Measurements from ENCODE around the gene GMIP. TPM values are rescaled to one million over a fixed set of nuclear protein-coding genes. Genes with fewer than 3 reads are reported as not detected.

The GMIP gene
- total and polyA plus RNA-seq, 2 experiments from 2014 or later, result 5.1 to 22.1 TPM

DNA sequence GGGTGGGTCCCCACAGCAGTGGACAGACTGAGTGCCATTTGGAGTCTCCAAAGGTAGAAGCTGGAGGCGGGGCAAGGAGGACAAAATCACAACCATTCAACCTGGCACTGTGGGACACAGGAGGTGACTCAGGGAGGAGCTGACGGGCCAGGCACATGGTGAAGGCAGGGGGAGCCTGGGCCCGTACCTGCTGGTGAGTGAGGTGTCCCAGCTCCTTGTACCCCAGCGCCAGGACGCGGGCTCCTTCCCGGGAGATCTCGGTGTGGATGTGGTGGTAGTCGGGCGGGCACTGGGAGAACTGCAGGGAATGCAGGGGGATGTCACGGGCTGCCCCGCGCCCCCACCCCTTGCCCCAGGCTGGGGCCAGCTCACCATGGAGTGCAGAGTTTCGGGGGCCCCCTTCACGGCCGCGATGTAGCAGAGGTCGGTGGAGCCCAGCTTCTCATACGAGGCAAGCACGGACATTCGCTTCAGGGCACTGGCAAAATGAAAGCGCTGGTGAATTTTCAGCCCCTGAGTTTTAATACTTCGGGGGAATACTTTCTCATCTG, 10.2 kb upstream of the GMIP start:
- H3K36me3 ChIP-seq (ENCODE audit: insufficient read depth), result peaks cover 23% of the 10 kb centered on the region; the same call in 1 of the 2 replicates
- Mint-ChIP-seq H3K4me3 (no peak overlapping the region; the same call in 2 of the 3 replicates), H3K36me3 (ENCODE audit: low read depth) (peaks cover 82% of the 10 kb centered on the region)

More for the DNA sequence above, 10.2 kb upstream of the GMIP start:
- no peak overlapping the region for H2AFZ ChIP-seq
- H3K79me2 ChIP-seq (replicated peaks; ENCODE audit: insufficient read depth), result 0 out of 2 replicates have a peak, but pooled peaks cover under 1% of the 10 kb centered on the region
- H4K20me1 ChIP-seq (replicated peaks; ENCODE audit: insufficient read depth), result peaks cover 10% of the 10 kb centered on the region; the same call in 1 of the 2 replicates
- Mint-ChIP-seq H3K27ac (no peak overlapping the region), H3K27me3 (ENCODE audit: insufficient read depth, low read depth, poor library complexity) (peaks cover 17% of the 10 kb centered on the region), H3K9me3 (no peaks in the 10 kb centered on the region), H3K4me1 (no peaks in the 10 kb centered on the region)
- H3K4me2 ChIP-seq, result no peak overlapping the region
- no peak overlapping the region for H3K4me3 ChIP-seq
- no peaks in the 10 kb centered on the region for H3K4me1 ChIP-seq (ENCODE audit: insufficient read depth)
- DNase-seq (ENCODE audit: low spot score), result no peak
- TF ChIP-seq, protein P1, sequence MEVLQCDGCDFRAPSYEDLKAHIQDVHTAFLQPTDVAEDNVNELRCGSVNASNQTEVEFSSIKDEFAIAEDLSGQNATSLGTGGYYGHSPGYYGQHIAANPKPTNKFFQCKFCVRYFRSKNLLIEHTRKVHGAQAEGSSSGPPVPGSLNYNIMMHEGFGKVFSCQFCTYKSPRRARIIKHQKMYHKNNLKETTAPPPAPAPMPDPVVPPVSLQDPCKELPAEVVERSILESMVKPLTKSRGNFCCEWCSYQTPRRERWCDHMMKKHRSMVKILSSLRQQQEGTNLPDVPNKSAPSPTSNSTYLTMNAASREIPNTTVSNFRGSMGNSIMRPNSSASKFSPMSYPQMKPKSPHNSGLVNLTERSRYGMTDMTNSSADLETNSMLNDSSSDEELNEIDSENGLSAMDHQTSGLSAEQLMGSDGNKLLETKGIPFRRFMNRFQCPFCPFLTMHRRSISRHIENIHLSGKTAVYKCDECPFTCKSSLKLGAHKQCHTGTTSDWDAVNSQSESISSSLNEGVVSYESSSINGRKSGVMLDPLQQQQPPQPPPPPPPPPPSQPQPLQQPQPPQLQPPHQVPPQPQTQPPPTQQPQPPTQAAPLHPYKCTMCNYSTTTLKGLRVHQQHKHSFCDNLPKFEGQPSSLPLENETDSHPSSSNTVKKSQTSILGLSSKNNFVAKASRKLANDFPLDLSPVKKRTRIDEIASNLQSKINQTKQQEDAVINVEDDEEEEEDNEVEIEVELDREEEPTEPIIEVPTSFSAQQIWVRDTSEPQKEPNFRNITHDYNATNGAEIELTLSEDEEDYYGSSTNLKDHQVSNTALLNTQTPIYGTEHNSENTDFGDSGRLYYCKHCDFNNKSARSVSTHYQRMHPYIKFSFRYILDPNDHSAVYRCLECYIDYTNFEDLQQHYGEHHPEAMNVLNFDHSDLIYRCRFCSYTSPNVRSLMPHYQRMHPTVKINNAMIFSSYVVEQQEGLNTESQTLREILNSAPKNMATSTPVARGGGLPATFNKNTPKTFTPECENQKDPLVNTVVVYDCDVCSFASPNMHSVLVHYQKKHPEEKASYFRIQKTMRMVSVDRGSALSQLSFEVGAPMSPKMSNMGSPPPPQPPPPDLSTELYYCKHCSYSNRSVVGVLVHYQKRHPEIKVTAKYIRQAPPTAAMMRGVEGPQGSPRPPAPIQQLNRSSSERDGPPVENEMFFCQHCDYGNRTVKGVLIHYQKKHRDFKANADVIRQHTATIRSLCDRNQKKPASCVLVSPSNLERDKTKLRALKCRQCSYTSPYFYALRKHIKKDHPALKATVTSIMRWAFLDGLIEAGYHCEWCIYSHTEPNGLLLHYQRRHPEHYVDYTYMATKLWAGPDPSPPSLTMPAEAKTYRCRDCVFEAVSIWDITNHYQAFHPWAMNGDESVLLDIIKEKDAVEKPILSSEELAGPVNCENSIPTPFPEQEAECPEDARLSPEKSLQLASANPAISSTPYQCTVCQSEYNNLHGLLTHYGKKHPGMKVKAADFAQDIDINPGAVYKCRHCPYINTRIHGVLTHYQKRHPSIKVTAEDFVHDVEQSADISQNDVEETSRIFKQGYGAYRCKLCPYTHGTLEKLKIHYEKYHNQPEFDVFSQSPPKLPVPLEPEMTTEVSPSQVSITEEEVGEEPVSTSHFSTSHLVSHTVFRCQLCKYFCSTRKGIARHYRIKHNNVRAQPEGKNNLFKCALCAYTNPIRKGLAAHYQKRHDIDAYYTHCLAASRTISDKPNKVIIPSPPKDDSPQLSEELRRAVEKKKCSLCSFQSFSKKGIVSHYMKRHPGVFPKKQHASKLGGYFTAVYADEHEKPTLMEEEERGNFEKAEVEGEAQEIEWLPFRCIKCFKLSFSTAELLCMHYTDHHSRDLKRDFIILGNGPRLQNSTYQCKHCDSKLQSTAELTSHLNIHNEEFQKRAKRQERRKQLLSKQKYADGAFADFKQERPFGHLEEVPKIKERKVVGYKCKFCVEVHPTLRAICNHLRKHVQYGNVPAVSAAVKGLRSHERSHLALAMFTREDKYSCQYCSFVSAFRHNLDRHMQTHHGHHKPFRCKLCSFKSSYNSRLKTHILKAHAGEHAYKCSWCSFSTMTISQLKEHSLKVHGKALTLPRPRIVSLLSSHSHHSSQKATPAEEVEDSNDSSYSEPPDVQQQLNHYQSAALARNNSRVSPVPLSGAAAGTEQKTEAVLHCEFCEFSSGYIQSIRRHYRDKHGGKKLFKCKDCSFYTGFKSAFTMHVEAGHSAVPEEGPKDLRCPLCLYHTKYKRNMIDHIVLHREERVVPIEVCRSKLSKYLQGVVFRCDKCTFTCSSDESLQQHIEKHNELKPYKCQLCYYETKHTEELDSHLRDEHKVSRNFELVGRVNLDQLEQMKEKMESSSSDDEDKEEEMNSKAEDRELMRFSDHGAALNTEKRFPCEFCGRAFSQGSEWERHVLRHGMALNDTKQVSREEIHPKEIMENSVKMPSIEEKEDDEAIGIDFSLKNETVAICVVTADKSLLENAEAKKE (CRISPR knock-in tag; IDR thresholded peaks at IDR 0.05), result no peak
- TF ChIP-seq NANOG (IDR thresholded peaks at IDR 0.05; ENCODE audit: borderline replicate concordance), result no peak
- no peak for TF ChIP-seq STAT1 (IDR thresholded peaks at IDR 0.05; ENCODE audit: unreplicated experiment)
- no peak for TF ChIP-seq ZNF114 (CRISPR knock-in tag; IDR thresholded peaks at IDR 0.05)
- TF ChIP-seq, protein P2, sequence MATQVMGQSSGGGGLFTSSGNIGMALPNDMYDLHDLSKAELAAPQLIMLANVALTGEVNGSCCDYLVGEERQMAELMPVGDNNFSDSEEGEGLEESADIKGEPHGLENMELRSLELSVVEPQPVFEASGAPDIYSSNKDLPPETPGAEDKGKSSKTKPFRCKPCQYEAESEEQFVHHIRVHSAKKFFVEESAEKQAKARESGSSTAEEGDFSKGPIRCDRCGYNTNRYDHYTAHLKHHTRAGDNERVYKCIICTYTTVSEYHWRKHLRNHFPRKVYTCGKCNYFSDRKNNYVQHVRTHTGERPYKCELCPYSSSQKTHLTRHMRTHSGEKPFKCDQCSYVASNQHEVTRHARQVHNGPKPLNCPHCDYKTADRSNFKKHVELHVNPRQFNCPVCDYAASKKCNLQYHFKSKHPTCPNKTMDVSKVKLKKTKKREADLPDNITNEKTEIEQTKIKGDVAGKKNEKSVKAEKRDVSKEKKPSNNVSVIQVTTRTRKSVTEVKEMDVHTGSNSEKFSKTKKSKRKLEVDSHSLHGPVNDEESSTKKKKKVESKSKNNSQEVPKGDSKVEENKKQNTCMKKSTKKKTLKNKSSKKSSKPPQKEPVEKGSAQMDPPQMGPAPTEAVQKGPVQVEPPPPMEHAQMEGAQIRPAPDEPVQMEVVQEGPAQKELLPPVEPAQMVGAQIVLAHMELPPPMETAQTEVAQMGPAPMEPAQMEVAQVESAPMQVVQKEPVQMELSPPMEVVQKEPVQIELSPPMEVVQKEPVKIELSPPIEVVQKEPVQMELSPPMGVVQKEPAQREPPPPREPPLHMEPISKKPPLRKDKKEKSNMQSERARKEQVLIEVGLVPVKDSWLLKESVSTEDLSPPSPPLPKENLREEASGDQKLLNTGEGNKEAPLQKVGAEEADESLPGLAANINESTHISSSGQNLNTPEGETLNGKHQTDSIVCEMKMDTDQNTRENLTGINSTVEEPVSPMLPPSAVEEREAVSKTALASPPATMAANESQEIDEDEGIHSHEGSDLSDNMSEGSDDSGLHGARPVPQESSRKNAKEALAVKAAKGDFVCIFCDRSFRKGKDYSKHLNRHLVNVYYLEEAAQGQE (IDR thresholded peaks at IDR 0.05; ENCODE audit: unreplicated experiment), result no peak
- no peak overlapping the region for H3K27ac ChIP-seq (ENCODE audit: low read depth)
- ATAC-seq, result no peak
- H3K27me3 ChIP-seq (ENCODE audit: insufficient read depth), result no peaks in the 10 kb centered on the region
- no peaks in the 10 kb centered on the region for H3F3A ChIP-seq (replicated peaks; ENCODE audit: low read depth)
- no peaks in the 10 kb centered on the region for H3K9me2 ChIP-seq (ENCODE audit: insufficient read depth)

Measured in GM23338 (cell line).